HFF-Myc (cell line): ENCODE results near the gene WASF1.

ENCODE experiments used
- DNase-seq: peaks from one replicate; pipeline ENCODE4 v3.0.0-alpha.2; 2011; ENCODE audit warnings: low read depth; ENCODE audit errors: extremely low read depth
- H3K4me3 ChIP-seq: replicated peaks from 2 replicates; pipeline ENCODE4 v1.5.1; 2011; ENCODE audit warnings: low read depth, mild to moderate bottlenecking, control low read depth, low read length
- TF ChIP-seq, protein P1 (sequence below): IDR thresholded peaks from 2 replicates; pipeline ENCODE4 v1.5.1; 2012; ENCODE audit warnings: mild to moderate bottlenecking, low read depth, low read length, control low read depth; ENCODE audit errors: missing control alignments

WASF1 gene

DNA sequence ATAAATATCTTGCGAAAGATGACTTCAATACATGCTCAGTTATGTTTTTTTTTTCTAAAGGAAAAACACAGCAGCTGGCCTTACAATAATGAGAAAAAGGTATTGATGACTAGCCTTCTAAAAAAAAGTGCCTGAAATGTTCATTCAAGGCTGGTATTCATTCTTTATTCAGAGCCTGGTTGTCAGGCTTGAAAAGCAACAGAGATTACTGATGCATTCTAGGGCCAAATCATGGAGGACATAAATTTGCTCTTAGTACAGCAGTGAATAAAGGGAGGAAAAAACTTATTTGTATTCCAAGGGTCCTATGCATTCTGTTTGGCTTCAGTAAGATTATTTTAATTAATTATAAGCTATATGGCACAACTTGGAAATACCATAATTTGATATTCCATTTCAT is 83.5 kb downstream of the WASF1 start:
- TF ChIP-seq, protein P1, sequence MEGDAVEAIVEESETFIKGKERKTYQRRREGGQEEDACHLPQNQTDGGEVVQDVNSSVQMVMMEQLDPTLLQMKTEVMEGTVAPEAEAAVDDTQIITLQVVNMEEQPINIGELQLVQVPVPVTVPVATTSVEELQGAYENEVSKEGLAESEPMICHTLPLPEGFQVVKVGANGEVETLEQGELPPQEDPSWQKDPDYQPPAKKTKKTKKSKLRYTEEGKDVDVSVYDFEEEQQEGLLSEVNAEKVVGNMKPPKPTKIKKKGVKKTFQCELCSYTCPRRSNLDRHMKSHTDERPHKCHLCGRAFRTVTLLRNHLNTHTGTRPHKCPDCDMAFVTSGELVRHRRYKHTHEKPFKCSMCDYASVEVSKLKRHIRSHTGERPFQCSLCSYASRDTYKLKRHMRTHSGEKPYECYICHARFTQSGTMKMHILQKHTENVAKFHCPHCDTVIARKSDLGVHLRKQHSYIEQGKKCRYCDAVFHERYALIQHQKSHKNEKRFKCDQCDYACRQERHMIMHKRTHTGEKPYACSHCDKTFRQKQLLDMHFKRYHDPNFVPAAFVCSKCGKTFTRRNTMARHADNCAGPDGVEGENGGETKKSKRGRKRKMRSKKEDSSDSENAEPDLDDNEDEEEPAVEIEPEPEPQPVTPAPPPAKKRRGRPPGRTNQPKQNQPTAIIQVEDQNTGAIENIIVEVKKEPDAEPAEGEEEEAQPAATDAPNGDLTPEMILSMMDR: no peak
- no peak overlapping the region for H3K4me3 ChIP-seq
- DNase-seq: no peak

DNA sequence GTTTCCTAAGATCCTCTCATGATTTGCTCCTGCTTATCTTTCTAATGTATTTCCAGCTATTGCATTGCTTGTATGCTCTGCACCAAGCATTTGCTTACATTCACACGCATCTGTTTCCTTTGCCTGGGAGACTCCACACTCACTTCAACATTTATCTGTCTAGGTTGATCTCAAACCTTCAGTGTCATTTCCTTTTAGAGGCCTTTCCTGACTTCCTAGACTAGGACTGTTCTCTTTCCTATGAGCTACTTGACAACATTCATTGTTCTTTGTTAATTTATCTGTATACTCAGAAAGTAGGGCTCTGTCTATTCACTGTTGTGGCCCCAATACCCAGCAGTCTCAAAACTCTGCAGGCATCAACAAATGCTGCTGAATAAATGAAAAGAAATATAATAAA is 84.4 kb downstream of the WASF1 start:
- TF ChIP-seq, protein P1: no peak
- no peak for DNase-seq
- H3K4me3 ChIP-seq: no peak overlapping the region

DNA sequence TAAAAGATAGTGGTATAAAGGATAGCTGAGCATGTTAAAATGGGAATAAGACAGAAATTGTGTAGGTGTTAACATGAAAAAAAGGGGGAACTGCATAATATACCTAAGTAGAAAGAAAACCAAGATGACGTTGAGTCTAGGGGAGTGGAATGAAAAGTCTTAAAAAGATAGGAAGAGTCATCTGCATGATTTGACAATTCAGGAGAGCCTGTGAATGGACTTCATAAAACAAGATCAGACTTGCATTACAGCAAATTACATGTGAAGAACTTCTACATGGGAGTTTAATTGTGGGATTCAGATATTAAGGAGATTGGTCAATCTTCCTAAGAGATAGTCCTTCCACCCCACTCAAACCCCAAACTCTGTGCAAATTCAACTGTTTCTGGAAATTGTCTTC is 85.5 kb downstream of the WASF1 start:
- TF ChIP-seq, protein P1: no peak
- DNase-seq: no peak
- no peak overlapping the region for H3K4me3 ChIP-seq

DNA sequence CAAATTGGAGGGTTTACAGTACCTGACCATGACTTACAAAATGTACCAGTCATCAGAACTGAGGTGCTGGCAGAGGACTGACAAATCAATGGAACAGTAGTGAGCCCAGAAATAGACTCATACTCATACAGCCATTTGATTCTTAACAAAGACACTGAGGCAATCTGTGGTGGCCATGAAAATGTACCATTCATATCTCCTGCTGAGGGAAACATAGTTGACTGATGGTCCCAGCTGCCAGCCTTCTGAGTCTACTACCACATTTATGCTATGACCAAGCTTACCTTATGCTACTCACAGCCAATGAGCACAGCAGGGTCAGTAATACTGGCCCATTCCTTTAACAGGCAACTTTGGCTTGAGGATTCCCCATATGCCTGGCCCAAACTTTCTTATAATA is 88.6 kb downstream of the WASF1 start:
- no peak for DNase-seq
- TF ChIP-seq, protein P1: no peak
- no peak overlapping the region for H3K4me3 ChIP-seq

DNA sequence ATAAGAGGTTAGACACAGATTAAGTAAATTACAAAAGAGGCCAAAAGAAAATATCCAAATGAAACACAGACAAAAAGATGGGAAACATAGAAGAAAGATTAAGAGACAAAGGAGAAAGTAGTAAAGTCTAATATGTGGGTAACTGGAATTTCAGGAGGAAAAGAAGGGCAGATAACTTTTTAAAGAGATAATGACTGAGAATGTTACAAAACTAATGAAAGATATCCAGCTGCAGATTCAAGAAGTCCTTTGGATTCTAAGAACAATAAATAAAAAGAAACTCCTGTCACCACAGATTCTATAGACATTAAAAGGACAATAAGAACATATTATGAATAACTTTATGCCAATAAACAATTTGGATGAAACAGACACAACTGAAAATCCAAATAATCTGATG is 90.1 kb downstream of the WASF1 start:
- no peak for DNase-seq
- TF ChIP-seq, protein P1: no peak
- H3K4me3 ChIP-seq: no peak overlapping the region

DNA sequence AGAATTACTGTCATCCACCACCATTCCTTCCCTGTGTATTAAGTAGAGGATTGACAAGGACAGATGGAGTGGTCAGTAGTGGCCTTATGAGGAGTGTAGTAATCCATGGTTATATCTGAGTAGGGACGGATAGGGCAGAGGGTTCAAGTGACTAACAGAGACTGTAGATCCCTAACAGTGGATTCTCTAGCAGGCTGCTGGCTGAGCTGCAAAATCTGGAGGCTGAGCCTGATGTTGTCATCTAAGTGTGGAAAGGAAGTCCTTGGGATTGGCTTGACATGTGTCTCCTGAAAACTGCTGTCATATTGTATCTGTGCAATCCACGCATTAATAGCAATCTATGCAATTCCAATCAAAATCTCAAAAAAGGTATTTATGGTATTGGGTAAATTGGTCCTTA is 94.2 kb downstream of the WASF1 start:
- TF ChIP-seq, protein P1: no peak

DNA sequence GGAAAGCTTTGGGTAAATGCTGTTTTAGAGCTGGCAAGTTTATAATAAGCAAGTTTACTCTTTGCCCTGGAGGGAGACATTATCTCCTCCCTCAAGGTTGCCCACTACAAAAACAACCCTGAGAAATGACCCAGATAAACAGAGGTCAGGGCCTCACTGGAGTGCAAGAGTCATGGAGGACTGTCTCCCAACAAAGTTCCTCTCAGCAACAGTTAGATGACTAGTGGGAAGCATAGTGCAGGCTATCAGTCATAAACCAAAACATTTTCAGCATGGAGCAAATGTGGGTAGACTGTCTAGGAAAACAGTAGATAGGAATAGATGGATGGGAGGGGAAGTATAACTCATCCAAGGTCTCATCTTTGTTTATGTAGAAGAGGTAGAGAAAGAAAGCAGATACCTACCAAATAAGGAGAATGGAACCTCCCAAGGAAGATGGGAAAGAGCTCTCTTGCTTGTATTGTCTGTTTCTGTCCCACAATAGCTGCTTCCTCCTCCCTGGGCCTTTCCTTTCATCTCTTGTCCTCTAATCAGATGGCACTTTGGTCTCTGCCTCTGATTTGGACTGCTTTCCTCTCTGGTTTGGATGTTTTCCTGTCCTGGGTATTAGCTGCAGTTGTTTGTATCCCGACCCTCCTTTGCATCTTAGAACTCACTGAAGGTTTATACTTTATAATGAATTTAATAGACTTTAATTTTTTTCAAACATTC is 95.4 kb downstream of the WASF1 start:
- no peak for DNase-seq
- TF ChIP-seq, protein P1: no peak
- no peak overlapping the region for H3K4me3 ChIP-seq

More for the DNA sequence above, 94.2 kb downstream of the WASF1 start:
- H3K4me3 ChIP-seq: no peak overlapping the region
- DNase-seq: no peak
